GM18867 (cell line): Measurements from ENCODE around the gene TBL1XR1.

Experiments used
- ATAC-seq: cut with Tn5 transposase; IDR thresholded peaks from one replicate; pipeline ENCODE4 v1.9.1; 2021; ENCODE audit warnings: mild to moderate bottlenecking, moderate library complexity; ENCODE audit not compliant: unreplicated experiment

The TBL1XR1 gene

DNA sequence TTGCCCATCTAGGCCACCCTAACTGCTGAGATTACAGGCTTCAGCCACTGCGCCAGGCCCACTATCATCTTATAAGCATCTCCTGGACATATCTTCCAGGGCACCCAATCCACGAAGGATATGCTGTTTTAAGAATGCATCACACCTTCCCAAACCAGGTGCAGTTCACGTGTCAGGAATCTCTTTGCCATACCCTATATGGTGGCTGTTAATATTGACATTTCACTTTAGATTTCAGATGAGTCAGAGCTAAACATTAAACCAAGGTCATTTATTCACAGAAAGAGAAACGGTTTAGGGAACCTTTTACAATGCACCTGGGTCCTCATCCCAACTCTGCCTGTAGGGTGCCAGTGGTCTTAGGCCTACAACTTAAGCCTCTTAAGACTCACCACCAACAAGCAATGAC lies 85.7 kb downstream of the TBL1XR1 start:
- ATAC-seq: no peak

DNA sequence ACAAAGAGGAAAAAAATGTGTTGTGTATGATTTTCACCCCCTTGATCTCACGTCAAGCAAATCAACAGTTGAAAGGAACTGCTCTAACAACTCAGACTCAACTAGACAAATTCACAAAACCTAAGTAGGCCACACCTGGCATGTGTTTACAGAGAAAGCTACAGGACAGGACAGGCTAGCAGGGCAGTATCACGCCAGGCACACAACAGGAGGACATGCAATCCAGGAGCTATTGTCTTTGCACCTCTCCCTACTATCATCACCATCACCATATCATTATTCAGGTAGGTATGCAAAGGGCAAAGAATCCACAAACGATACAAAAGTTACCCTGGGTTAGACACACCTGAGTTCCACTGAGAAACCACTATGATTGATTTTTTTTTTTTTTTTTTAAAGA lies 86.4 kb downstream of the TBL1XR1 start:
- no peak for ATAC-seq

GRCh38 chr3:177110386-177110785 lies 86.9 kb downstream of the TBL1XR1 start:
- no peak for ATAC-seq

DNA sequence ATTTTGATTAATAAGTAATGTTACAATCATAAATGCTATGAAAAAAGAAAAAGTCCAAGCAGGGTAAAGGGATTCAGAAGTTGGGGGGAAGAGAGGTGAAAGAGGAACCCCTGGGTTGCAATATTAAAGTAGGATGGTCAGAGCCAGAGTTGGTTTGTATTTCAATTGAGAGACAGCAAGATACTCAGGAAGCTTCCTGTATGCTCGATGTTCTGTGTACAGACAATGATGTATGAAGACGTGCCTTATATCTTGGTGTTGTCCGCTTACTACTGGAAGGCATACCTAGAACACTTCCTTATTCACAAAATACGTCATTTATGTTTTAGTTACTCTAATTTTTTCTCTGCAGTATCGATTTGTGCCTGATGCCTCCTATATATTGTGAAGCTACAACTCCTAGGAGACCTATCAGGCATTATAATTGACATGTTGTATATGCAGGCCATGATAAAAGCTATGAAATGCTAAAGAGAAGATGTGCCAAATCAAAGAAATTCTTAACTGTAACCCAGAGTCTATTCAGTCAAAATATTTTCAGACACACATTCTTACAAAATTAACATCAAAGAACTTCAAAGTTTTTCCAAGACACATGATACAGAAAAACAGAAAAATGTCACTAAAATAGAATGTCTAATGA lies 87.5 kb downstream of the TBL1XR1 start:
- peak; percentile 61 for ATAC-seq

GRCh38 chr3:177108648-177109047 lies 88.6 kb downstream of the TBL1XR1 start:
- ATAC-seq: no peak

- ATAC-seq: no peak
Observed at GRCh38 chr3:177107461-177108239, 89.6 kb downstream of the TBL1XR1 start.

DNA sequence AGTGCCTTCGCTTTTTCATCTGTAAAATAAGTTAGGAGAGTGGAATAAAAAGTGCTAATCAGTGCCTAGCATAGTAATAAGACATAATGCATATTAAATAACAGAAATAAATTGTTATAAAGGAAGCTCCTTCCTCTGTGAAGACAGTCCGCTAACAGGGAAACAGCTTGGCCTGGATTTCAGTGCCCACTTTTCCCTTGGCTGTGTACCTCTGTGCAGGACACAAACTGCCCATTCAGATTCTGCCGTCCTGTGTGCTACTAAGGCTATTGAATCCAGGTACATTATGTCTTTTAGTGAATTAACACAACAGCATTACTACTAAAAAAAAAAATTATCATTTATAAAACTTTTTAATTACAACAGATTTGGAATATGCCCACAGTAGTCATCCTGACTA lies 90.7 kb downstream of the TBL1XR1 start:
- ATAC-seq: no peak

- peak; percentile 56 for ATAC-seq
Observed at GRCh38 chr3:177106184-177106583, 91.1 kb downstream of the TBL1XR1 start.

DNA sequence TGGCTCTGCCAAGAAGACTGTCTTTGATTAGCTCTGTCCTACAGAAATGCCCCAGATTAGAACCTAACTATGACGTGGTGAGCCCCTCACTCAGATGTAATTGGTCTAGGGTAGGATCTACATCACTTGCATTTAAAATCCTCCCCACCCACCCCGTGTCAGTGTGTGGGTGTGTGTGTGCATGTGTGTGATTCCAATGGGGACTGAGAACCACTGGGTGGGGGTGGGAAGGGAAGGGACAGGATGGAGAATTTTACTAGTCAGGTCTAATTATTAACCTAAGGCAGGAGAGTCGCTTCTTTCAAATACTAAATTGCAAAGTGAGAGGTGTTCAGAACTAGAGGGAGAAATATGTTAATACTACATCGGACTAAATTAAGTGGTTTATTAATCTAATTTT lies 91.7 kb downstream of the TBL1XR1 start:
- no peak for ATAC-seq

DNA sequence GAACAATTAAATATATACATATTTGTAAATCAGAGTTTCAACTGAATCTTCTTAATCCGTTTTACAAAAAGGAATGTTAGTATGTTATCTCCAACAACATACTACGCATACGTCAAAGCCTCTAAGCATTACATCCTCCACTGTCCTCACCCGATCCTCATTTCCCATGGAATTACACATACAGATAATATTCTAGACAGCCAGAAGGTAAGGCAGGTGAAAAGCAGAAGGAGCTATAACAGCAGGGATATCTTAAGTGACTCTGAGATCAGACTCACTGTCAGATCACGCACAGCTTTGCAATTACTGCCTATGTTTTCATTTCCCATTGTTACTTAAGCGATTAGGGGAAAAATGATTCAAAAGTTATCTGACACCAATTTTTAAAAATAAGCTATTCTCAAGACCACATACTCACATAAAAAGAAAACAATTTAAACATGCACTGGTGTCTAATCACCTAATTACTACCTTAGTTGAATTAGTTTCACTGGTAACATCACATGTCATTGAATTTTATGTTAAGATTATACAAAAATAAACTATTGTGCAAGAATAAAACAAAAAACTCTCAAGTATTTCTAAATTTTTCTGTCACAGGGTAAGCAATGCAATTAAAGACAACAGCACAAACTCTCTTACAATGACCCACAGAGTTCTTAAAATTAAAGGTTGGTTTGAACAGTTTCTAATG lies 92.8 kb downstream of the TBL1XR1 start:
- no peak for ATAC-seq

DNA sequence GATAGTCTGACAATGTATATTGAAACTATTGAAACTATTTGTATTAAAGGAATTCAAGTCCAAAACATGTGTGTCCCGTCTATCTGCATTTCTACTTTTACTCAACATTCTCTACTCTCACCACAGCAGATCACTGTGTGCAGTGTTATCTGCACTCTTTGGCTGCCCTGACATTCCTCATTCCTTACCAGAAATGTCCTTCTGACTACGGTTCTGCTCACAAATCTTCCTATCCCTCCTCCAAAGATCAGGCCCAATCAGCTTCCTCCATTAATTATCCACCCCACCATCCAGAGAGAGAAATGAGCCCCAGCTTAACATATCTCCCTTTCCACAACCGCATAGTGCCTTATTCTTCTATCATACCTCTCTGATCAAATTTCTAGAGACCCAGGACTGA lies 94.7 kb downstream of the TBL1XR1 start:
- no peak for ATAC-seq

GRCh38 chr3:177098551-177098950 lies 98.7 kb downstream of the TBL1XR1 start:
- no peak for ATAC-seq

GRCh38 chr3:177096615-177097014 lies 100.7 kb downstream of the TBL1XR1 start:
- no peak for ATAC-seq

DNA sequence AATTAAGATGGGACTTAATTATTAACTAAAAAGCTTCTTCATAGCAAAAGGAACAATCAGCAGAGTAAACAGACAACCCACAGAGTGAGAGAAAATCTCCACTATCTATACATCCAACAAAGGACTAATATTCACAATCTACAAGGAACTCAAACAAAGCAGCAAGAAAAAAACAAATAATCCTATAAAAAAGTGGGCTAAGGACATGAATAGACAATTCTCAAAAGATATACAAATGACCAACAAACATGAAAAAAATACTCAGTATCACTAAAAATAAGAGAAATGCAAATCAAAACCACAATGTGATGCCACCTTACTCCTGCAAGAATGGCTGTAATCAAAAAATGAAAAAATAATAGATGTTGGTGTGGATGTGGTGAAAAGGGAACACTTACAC lies 103.3 kb downstream of the TBL1XR1 start:
- no peak for ATAC-seq

DNA sequence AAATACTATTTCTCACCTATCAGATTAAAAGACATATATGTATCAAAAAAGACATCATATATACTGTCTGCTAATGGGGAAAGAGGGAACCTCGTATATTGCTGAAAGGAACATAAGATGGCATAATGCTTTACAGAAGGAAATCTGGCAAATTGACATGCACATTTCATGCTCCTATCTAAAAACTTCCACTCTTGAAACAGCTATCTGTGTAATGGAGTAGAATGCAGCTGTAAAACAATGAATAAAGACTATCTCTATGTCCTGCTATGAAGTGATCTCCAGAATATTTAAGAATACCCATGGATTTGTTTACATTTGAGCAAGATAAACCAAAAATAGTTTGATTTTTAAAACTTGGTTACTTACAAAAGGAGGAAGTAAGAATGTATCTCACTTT lies 107.4 kb downstream of the TBL1XR1 start:
- no peak for ATAC-seq

GRCh38 chr3:177089110-177089509 lies 108.2 kb downstream of the TBL1XR1 start:
- ATAC-seq: no peak

GRCh38 chr3:177085794-177086193 lies 111.5 kb downstream of the TBL1XR1 start:
- no peak for ATAC-seq

DNA sequence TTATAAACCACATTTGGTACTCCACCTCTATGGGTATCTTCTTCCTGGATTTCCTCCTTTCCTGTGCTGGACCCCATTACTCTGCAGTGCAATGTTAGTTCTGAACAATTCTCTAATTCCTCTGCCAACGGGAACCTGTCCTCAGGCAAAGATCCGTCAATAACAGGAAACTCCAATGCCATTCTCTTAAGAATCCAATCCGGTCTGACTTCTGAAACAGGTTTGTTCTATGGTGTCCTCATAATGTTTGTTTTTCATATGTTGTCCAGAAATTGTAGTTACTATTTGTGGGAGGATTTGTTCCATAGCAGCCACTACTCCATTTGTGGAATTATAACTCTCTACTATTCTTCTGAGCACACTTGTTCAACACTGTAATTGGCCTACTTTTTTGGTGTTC lies 112.7 kb downstream of the TBL1XR1 start:
- no peak for ATAC-seq

DNA sequence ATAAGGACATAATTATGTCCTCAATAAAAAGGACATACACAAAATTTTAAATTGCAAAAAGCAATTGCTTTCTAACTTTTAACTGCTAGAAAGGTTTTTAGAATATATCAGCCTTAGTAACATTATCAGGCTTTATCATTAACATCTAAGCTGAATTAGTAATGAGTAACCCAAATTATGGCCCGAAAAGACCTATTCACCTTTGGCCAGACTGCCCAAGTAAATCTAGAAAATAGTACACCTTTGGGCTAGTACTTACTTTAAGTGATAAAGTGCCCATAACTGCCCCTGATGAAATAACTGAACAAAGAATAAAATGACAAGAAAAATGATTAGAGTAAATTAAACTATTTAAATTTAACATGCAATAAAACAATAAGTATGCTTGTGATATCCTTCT lies 117.2 kb downstream of the TBL1XR1 start:
- no peak for ATAC-seq

DNA sequence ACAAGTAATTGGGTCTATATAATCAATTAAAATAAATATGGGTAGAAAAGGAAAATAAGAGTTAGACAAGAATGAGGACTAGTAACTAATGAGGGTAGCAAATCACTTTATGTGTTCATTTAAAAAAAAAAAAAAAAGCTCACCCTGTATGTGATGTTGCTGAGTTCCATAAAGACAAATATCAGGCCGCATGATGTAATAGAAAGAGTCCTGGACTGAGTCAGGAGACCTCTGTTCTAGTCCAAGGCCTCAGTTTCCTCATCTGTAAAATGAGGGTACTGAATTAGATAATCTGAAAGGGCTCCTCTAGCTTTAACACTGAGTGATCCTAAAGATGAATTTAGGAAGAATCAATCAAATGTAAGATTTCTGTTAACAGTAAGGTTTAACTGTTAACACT lies 117.6 kb downstream of the TBL1XR1 start:
- ATAC-seq: no peak

DNA sequence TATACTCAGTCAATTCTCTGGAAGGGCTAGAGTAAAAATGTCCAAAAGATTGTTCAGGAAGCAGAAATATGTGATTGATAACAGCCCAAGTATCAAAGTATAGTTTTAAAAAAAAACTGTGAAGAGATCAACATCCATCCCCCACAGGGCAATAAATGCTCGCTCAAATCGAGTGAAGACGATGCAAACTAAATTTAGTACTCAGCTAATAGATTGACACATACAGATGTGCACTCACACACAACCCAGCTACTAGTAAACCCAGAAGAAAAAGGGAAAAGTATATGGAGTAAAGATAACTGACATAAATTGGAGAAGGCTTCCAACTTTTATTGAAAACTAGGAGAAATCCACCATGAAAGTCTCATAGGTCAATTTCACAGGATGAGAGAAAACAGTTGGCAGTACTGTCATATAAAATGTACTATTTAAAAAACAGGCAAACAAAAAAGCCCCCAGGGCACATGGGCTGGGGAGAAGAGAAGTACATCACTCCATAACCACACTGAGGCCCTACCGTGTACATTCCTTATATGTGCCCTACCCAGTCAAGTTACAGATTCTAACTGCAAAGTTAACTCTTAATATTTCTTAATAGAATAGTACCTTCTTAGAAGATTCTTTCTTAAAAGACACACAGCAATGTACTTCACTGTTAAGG lies 125.7 kb downstream of the TBL1XR1 start:
- ATAC-seq: no peak
